GM12873 (cell line): Measurements from ENCODE around the gene ISL2.

Experiments used
- TF ChIP-seq, protein P1 (sequence below): IDR thresholded peaks from 2 replicates; pipeline ENCODE4 v1.5.1; 2012; ENCODE audit warnings: low read depth, mild to moderate bottlenecking, moderate library complexity, low read length, control low read depth; ENCODE audit not compliant: insufficient read depth; ENCODE audit errors: missing control alignments

ISL2 gene

DNA sequence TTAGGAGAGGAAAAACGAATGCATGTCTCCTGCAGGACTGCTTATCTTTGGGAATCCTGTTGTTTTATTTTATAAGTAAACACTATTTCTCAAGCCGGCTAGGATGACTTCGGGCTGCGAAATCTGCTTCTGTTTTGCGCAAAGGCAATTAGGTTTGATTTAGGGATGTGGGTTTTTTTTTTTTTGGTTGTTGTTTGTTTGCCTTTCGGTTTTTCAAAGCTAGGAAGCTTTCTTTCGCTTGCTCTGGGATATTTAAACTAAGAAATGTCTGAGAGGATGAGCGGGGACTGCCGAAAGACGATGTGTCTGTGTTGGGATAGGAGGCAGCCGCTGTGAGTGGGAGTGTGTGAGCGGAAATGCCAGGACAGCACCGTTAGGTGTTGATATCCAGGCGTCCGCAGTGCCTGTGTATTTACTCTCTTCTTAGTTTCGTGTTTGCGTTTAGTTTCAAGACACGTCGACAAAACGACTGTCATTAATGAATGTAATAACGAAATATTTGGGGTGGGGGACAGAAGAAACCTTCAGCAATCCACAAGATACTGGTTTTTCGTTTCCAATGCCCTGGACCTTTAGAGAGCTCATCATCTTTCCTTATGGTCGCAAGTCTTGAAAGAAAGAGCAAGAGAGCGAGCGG, 604 bp downstream of the ISL2 start:
- TF ChIP-seq, protein P1, sequence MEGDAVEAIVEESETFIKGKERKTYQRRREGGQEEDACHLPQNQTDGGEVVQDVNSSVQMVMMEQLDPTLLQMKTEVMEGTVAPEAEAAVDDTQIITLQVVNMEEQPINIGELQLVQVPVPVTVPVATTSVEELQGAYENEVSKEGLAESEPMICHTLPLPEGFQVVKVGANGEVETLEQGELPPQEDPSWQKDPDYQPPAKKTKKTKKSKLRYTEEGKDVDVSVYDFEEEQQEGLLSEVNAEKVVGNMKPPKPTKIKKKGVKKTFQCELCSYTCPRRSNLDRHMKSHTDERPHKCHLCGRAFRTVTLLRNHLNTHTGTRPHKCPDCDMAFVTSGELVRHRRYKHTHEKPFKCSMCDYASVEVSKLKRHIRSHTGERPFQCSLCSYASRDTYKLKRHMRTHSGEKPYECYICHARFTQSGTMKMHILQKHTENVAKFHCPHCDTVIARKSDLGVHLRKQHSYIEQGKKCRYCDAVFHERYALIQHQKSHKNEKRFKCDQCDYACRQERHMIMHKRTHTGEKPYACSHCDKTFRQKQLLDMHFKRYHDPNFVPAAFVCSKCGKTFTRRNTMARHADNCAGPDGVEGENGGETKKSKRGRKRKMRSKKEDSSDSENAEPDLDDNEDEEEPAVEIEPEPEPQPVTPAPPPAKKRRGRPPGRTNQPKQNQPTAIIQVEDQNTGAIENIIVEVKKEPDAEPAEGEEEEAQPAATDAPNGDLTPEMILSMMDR, result no peak

DNA sequence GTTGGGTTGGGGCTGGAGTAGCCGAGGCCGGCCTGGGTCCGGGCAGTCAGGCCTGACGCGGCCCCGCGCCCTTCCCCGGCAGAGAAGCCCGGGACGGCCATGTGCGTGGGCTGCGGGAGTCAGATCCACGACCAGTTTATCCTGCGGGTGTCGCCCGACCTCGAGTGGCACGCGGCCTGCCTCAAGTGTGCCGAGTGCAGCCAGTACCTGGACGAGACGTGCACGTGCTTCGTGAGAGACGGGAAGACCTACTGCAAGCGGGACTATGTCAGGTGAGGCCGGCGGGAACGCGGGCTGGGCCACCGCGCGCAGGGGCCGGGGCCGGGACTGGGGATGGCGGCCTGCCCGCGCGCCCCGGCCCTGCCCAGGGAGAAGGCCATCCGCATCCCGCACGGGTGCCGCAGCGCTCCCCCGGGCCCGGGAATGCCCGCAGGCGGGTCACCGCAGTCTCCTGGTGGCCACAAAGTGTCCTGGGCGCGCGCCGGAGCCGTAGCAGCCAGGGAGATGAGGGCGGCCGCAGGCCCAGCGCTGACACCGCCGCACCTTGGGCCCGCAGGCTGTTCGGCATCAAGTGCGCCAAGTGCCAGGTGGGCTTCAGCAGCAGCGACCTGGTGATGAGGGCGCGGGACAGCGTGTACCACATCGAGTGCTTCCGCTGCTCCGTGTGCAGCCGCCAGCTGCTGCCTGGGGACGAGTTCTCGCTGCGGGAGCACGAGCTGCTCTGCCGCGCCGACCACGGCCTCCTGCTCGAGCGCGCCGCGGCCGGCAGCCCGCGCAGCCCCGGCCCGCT, 1.3 kb downstream of the ISL2 start:
- TF ChIP-seq, protein P1, result no peak

DNA sequence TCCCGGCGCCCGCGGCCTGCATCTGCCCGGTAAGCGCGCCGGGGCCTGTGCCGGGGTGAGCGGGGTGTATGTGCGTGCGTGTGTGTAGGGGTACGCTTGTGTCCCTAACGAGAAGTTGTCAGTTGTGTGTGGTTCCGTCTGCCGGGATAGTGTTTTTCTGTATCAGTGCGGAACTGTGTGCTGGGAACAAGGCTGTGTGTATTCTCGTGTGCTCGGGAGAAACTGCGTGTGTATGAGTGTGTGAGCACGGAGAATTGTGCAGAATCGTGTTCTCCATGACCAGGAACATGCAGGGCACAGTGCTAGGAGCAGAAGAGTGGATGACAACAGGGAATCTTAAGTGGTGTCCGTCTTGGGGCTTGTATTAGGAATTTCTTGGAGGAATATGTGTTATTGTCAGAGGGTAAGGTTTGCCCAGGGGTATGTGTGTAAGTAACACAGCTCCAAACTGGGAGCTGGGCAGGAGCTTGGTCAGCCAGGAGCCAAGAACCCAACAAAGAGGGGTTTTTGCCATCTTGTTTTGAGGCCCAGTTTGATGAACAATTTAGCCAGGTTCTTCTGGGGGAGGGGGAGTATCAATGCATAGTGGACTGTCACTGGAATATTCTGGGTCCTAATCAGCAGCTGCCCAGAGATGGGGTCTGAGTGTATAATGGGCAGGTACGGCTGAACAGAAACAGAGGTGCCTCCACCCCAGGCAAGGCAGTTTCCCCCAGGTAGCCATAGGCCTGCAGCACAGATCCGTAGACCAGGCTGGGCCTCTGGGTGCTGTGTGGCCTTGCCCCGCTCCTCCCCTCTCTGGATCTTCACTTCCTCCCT, 2.1 kb downstream of the ISL2 start:
- TF ChIP-seq, protein P1, result no peak

DNA sequence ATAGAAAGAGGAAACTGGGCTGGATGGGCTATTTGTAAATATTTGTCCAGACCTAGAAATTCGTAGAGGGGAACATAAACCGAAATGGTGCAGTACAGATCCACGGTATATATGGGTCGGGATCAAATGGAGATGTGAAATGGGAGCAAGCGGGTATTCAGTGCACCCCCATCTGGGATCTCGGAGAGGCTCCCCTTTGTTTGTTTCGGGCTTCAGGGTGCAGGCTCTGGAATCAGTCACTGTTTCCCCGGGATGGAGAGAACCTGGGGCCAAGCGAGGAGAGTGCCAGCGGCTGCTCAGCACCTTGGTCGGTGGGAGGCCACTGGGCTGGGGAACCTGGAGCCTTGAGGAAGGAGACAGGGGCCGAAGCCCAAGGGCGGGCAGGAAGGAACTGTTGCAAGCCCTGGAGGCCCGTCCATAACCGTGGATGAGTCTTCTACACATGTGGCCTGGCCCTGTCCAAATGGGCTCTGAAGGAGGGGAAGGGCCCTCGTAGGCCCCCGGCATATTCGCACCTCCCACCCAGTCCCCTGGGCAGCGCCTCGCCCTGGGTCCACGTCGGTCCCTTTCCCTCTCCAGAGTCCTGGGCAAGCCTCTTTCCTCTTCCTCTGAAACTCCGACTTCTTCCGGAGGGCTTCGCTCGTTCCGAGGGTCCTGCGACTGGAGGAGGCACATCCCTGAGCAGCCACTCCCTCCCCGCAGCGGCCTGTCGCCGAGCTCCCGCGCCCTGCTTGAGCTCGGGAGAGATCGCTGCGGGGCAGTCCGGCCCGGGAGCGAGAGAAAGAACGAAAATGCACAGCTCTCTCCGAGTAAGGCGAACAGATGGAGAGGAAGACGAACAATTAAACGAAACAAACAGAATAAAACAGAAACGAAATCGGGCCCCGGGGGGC, 3.0 kb downstream of the ISL2 start:
- TF ChIP-seq, protein P1, result no peak

DNA sequence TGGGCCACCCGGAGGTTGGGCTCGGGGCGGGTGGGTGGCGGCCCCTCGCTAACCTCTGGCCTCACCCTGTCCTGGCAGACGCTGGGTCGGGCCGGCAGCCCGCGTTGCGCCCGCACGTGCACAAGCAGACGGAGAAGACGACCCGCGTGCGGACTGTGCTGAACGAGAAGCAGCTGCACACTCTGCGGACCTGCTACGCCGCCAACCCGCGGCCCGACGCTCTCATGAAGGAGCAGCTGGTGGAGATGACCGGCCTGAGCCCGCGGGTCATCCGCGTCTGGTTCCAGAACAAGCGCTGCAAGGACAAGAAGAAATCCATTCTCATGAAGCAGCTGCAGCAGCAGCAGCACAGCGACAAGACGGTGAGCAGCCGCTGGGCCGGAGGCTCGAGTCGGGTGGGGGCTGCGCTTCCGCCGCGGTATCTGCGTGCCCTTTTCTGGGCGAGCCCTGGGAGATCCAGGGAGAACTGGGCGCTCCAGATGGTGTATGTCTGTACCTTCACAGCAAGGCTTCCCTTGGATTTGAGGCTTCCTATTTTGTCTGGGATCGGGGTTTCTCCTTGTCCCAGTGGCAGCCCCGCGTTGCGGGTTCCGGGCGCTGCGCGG, 3.7 kb downstream of the ISL2 start:
- TF ChIP-seq, protein P1, result no peak

DNA sequence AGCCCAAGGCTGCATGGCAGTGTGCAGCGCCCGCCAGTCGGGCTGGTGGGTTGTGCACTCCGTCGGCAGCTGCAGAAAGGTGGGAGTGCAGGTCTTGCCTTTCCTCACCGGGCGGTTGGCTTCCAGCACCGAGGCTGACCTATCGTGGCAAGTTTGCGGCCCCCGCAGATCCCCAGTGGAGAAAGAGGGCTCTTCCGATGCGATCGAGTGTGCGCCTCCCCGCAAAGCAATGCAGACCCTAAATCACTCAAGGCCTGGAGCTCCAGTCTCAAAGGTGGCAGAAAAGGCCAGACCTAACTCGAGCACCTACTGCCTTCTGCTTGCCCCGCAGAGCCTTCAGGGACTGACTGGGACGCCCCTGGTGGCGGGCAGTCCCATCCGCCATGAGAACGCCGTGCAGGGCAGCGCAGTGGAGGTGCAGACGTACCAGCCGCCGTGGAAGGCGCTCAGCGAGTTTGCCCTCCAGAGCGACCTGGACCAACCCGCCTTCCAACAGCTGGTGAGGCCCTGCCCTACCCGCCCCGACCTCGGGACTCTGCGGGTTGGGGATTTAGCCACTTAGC, 4.3 kb downstream of the ISL2 start:
- TF ChIP-seq, protein P1, result peak; percentile 63
